ENCODE results near the gene HS3ST2.
"Not testable (repeated sequence)": the region's sequence is repeated elsewhere in the genome, so short reads cannot be mapped to it uniquely, and the experiment has no call there.

Gene HS3ST2

GRCh38 chr16:22939744-22940363 lies 125.9 kb downstream of the HS3ST2 start:
- not testable (repeated sequence) for DNase-seq

- no peak for DNase-seq
Observed at GRCh38 chr16:22941970-22942501, 128.1 kb downstream of the HS3ST2 start.

GRCh38 chr16:22942811-22943210 lies 128.8 kb downstream of the HS3ST2 start:
- no peak for DNase-seq

GRCh38 chr16:22945361-22945760 lies 131.4 kb downstream of the HS3ST2 start:
- DNase-seq, result no peak

GRCh38 chr16:22946433-22946832 lies 132.5 kb downstream of the HS3ST2 start:
- DNase-seq, result no peak

- DNase-seq, result no peak
Observed at GRCh38 chr16:22948058-22948602, 134.2 kb downstream of the HS3ST2 start.

GRCh38 chr16:22948603-22949368 lies 134.8 kb downstream of the HS3ST2 start:
- DNase-seq, result peak; percentile 81

GRCh38 chr16:22955461-22956070 lies 141.6 kb downstream of the HS3ST2 start:
- DNase-seq, result no peak

- no peak for DNase-seq
Observed at GRCh38 chr16:22961206-22961605, 147.2 kb downstream of the HS3ST2 start.

GRCh38 chr16:22962905-22963304 lies 148.9 kb downstream of the HS3ST2 start:
- DNase-seq, result no peak
